Measurements from ENCODE around the gene CRACR2B. TPM values are rescaled to one million over a fixed set of nuclear protein-coding genes. Genes with fewer than 3 reads are reported as not detected.

CRACR2B gene
- total RNA-seq, 3 donors from 2014 or later = 14.7 to 152 (median 86.2) TPM

- Histone ChIP-seq H3K27ac (peak overlapping the region; percentile 94 to 98), H3K4me1 (peaks cover 15 to 24% of the 10 kb centered on the region in 2 donors), H3K4me3 (peak overlapping the region; percentile 83 to 100 (median 91)), H3K36me3 (no peaks in the 10 kb centered on the region), H3K9me3 (no peaks in the 10 kb centered on the region), H3K27me3 (no peaks in the 10 kb centered on the region)
- intact Hi-C loops (cut with DNase I; ENCODE audit: low total_unique reads) = no loop called here
- DNase-seq (ENCODE audit: low spot score in 2 of 2) = no peak
- TF ChIP-seq, protein P1, sequence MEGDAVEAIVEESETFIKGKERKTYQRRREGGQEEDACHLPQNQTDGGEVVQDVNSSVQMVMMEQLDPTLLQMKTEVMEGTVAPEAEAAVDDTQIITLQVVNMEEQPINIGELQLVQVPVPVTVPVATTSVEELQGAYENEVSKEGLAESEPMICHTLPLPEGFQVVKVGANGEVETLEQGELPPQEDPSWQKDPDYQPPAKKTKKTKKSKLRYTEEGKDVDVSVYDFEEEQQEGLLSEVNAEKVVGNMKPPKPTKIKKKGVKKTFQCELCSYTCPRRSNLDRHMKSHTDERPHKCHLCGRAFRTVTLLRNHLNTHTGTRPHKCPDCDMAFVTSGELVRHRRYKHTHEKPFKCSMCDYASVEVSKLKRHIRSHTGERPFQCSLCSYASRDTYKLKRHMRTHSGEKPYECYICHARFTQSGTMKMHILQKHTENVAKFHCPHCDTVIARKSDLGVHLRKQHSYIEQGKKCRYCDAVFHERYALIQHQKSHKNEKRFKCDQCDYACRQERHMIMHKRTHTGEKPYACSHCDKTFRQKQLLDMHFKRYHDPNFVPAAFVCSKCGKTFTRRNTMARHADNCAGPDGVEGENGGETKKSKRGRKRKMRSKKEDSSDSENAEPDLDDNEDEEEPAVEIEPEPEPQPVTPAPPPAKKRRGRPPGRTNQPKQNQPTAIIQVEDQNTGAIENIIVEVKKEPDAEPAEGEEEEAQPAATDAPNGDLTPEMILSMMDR (IDR thresholded peaks at IDR 0.05) = no peak
- no peak for TF ChIP-seq POLR2AphosphoS5 (IDR thresholded peaks at IDR 0.05)
- TF ChIP-seq POLR2A (IDR thresholded peaks at IDR 0.05) = no peak
Measured at GRCh38 chr11:841981-842369, 14.3 kb downstream of the CRACR2B start.

DNA sequence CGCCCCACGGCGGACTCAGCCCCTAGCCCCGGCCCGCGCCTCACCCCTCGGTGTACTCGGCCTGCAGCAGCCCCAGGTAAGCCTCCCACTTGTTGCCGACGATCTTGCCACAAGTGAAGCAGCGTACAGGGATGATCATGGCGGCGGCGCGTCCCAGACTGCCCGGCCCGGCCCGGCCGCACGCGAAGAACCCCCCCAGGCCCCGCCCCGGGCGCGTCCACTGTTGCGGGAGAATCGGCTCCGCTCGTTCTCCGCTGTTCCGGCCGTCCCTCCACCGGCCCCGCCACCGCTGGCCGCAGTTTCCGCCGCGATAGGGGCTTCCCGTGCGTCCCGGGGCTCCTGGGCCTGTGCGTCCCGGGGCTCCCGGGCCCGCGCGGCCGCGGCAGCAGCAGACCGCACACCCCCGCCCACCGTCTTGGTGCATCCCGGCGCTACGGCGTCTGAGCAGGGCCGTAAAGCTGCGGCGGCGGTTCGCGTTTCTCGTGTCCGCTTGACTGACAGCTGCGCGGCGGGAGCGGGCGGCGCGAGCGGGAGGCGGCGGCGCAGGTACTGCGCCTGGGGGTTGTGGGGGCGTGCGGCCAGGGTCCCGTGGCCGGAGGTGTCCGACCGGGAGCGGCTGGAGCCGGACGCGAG lies 14.8 kb downstream of the CRACR2B start, which contains the start of the genes POLR2L and TSPAN4:
Gene POLR2L (minus strand): TSS at position 160 of the 633 bp plus-strand sequence. CDS start 21 bp downstream, at position 139.
Gene TSPAN4 (plus strand): TSS at position 483 of the 633 bp plus-strand sequence. CDS start 7,453 bp downstream, outside the sequence.
- intact Hi-C loops (cut with DNase I; ENCODE audit: low total_unique reads) = no loop called here
- H3K27ac ChIP-seq = peak within 1 kb of the TSS; percentile 94 to 98
- peaks cover 15 to 24% of the 10 kb centered on the region in 2 donors for H3K4me1 ChIP-seq
- DNase-seq (ENCODE audit: low spot score in 2 of 2) = peak; percentile 79 to 92
- H3K27me3 ChIP-seq = no peaks in the 10 kb centered on the region
- no peaks in the 10 kb centered on the region for H3K36me3 ChIP-seq
- TF ChIP-seq POLR2AphosphoS5 (IDR thresholded peaks at IDR 0.05) = peak; percentile 81 to 91 (median 89)
- TF ChIP-seq, protein P1 (IDR thresholded peaks at IDR 0.05) = peak in 1 of 3 donors; percentile 34
- TF ChIP-seq POLR2A (IDR thresholded peaks at IDR 0.05) = peak; percentile 48
- H3K4me3 ChIP-seq = peak within 1 kb of the TSS; percentile 83 to 100 (median 91)
- no peaks in the 10 kb centered on the region for H3K9me3 ChIP-seq

GRCh38 chr11:843086-843734 lies 15.5 kb downstream of the CRACR2B start:
- Histone ChIP-seq H3K4me1 (peaks cover 15 to 27% of the 10 kb centered on the region in 2 donors), H3K4me3 (peak overlapping the region; percentile 83 to 100 (median 91)), H3K9me3 (no peaks in the 10 kb centered on the region), H3K27me3 (no peaks in the 10 kb centered on the region), H3K36me3 (no peaks in the 10 kb centered on the region), H3K27ac (peak overlapping the region; percentile 94 to 98)
- no peak for DNase-seq (ENCODE audit: low spot score in 2 of 2)
- TF ChIP-seq POLR2A (IDR thresholded peaks at IDR 0.05) (no peak), POLR2AphosphoS5 (IDR thresholded peaks at IDR 0.05) (no peak)
- TF ChIP-seq, protein P1 (IDR thresholded peaks at IDR 0.05) = no peak
- intact Hi-C loops (cut with DNase I; ENCODE audit: low total_unique reads) = no loop called here

DNA sequence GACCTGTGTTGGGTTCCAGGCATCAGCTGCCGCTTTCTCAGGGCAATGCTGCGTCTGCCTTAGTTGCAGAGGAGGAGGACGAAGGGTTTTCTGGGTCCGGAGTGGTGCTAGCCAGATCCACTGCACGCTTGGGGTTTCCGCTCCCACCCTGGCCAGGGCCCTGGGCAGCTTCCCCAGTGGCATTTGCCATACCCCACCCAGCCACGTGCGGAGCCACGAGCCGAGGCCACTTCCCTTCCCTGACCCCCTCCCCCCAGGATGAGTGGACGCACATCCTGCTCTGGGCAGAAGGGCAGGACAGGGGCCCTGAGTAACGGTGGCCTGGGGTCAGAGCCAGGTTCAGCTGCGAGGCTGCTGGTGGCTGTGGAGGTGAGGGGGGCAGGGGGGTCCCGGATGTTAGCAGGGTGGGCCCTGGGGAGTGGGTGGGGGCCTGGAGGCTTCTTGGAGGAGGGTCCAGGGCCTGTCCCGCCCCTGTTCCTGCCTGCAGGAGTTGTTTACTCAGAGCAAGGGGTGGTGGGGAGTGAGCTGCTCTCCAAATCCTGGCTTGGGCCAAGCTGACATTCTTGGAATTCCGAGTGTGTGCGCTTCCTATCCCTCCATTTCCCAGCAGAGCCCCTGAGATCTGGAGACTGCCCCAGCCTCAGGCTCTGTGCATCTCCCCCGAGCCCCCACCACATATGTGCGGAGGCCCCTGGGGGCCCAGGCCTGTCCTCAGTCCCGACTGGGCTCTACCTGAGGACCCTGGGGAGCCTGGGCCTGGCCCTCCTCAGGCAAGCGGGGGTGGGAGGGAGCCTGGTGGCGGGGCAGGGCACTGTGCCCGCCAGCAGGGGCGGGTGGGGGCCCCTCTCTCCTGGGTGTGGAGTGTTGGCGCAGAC lies 16.3 kb downstream of the CRACR2B start:
- H3K36me3 ChIP-seq = no peaks in the 10 kb centered on the region
- no peaks in the 10 kb centered on the region for H3K9me3 ChIP-seq
- peak overlapping the region; percentile 83 to 100 (median 91) for H3K4me3 ChIP-seq
- H3K27me3 ChIP-seq = no peaks in the 10 kb centered on the region
- peaks cover 21 to 35% of the 10 kb centered on the region in 2 donors for H3K4me1 ChIP-seq
- TF ChIP-seq POLR2AphosphoS5 (IDR thresholded peaks at IDR 0.05) (peak; percentile 79 to 96 (median 95)), POLR2A (IDR thresholded peaks at IDR 0.05) (no peak)
- TF ChIP-seq, protein P1 (IDR thresholded peaks at IDR 0.05) = no peak
- peak; percentile 84 for DNase-seq (ENCODE audit: low spot score in 2 of 2)
- H3K27ac ChIP-seq = peak overlapping the region; percentile 94 to 98
- intact Hi-C loops (cut with DNase I; ENCODE audit: low total_unique reads) = no loop called here
